HG02759 (cell line): ENCODE results near the gene RNF19B.
"Not testable (repeated sequence)": the region's sequence is repeated elsewhere in the genome, so short reads cannot be mapped to it uniquely, and the experiment has no call there.

Experiments
- ATAC-seq: cut with Tn5 transposase; IDR thresholded peaks from one replicate; pipeline ENCODE4 v1.9.1; 2021; ENCODE audit warnings: mild to moderate bottlenecking, moderate library complexity; ENCODE audit not compliant: unreplicated experiment

Gene RNF19B

GRCh38 chr1:32934535-32934934, 30.1 kb downstream of the RNF19B start:
- ATAC-seq = no peak

- no peak for ATAC-seq
Observed at GRCh38 chr1:32933742-32934322, 30.8 kb downstream of the RNF19B start.

GRCh38 chr1:32931760-32932159, 32.8 kb downstream of the RNF19B start:
- no peak for ATAC-seq

- no peak for ATAC-seq
Observed at GRCh38 chr1:32929366-32929765, 35.2 kb downstream of the RNF19B start.

- ATAC-seq = no peak
Observed at GRCh38 chr1:32928715-32929114, 35.9 kb downstream of the RNF19B start.

GRCh38 chr1:32928285-32928684, 36.3 kb downstream of the RNF19B start:
- no peak for ATAC-seq

- no peak for ATAC-seq
Observed at GRCh38 chr1:32927441-32927840, 37.2 kb downstream of the RNF19B start.

- no peak for ATAC-seq
Observed at GRCh38 chr1:32926562-32926961, 38.0 kb downstream of the RNF19B start.

GRCh38 chr1:32925403-32926162, 39.0 kb downstream of the RNF19B start:
- ATAC-seq = no peak

GRCh38 chr1:32924881-32925344, 39.7 kb downstream of the RNF19B start:
- ATAC-seq = no peak

- no peak for ATAC-seq
Observed at GRCh38 chr1:32920833-32921232, 43.8 kb downstream of the RNF19B start.

GRCh38 chr1:32919811-32920733, 44.5 kb downstream of the RNF19B start:
- no peak for ATAC-seq

- ATAC-seq = no peak
Observed at GRCh38 chr1:32918179-32918578, 46.4 kb downstream of the RNF19B start.

- no peak for ATAC-seq
Observed at GRCh38 chr1:32917521-32917920, 47.1 kb downstream of the RNF19B start.

- ATAC-seq = no peak
Observed at GRCh38 chr1:32915766-32916706, 48.6 kb downstream of the RNF19B start.

- no peak for ATAC-seq
Observed at GRCh38 chr1:32910319-32910718, 54.3 kb downstream of the RNF19B start.

GRCh38 chr1:32907435-32907834, 57.2 kb downstream of the RNF19B start:
- no peak for ATAC-seq

- no peak for ATAC-seq
Observed at GRCh38 chr1:32906654-32907053, 58.0 kb downstream of the RNF19B start.

- not testable (repeated sequence) for ATAC-seq
Observed at GRCh38 chr1:32905588-32905987, 59.0 kb downstream of the RNF19B start.

GRCh38 chr1:32904797-32905196, 59.8 kb downstream of the RNF19B start:
- no peak for ATAC-seq
